GM21390 (cell line): ENCODE data around the gene TXNRD1.
"Not testable (repeated sequence)": the region's sequence is repeated elsewhere in the genome, so short reads cannot be mapped to it uniquely, and the experiment has no call there.

ENCODE experiments used
- ATAC-seq: cut with Tn5 transposase; IDR thresholded peaks from one replicate; pipeline ENCODE4 v1.9.1; 2021; ENCODE audit not compliant: unreplicated experiment

Gene TXNRD1

DNA sequence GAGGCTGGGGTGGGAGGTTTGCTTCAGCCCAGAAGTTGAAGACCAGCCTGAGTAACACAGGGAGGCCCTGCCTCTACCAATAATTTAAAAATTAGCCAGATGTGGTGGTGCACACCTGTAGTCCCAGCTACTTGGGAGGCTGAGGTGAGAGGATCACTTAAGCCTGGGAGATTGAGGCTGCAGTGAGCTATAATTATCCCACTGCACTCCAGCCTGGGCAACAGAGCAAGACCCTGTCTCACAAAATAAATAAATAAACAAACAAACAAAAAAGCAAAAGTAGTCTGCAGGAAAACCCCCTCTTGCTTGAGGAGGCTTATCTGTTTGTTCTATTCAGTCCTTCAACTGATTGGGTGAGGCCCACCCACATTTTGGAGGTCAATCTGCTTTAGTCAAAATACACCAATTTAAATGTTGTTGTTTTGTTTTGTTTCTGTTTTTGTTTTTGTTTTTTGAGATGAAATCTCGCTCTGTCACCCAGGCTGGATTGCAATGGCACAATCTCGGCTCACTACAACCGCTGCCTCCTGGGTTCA lies 24.9 kb upstream of the TXNRD1 start:
- ATAC-seq: no peak

GRCh38 chr12:104197264-104197663 lies 18.3 kb upstream of the TXNRD1 start:
- no peak for ATAC-seq

DNA sequence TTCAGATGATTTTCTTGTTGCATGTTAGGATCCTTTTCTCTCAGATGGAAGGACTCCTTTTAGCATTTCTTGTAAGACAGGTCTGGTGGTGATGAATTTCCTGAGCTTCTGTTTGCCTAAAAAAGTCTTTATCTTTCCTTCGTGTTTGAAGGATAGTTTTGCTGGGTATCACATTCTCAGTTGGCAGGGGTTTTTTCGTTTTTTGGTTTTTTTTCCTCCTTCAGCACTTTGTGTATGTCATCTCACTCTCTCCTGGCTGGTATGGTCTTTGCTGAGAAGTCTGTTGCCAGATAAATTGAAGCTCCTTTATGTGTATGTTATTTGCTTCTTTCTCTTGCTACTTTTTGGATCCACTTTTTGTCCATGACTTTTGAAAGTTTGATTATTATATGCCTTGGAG lies 15.6 kb upstream of the TXNRD1 start:
- ATAC-seq: no peak

- ATAC-seq: no peak
These were observed 14.2 kb upstream of the TXNRD1 start for GRCh38 chr12:104201238-104202001.

GRCh38 chr12:104204690-104205480 lies 10.7 kb upstream of the TXNRD1 start:
- no peak for ATAC-seq

GRCh38 chr12:104207416-104208205 lies 8.0 kb upstream of the TXNRD1 start:
- no peak for ATAC-seq

DNA sequence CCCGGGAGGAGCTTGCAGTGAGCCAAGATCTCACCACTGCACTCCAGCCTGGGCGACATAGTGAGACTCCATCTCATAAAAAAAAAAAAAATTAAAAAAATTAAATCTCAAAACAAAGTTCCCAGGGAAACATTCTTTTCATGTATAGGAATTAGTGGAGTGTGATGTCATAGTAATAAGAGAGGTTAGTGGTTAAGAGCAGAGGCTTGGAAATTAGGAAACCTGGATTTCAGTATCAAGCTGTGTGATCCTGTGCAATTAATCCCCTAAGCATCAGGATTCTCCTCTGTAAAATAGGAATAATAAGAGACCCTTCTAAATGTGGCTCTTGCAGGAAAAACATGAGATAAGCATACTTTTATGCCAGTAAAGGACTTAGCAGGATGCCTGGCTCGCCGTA lies 3.1 kb upstream of the TXNRD1 start:
- no peak for ATAC-seq

DNA sequence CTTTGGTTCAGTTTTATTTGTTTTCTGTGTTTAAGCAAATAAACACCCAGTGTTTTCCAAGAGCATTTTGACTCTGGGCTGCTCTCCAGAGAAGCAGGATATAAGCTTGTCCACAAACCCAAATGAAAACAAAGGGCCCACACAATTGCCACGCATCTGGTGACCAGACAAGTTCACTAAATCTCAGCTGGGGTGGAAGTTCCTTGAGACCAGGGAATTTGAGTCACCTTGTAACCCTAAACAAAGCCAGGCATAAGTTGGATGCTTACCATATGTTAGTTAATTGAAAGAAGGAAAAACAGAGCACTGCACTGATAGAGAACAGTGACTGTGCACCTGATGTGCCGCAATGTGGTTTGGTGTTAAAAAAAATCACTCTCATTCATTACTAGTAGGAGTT lies 1.6 kb upstream of the TXNRD1 start:
- ATAC-seq: no peak

- ATAC-seq: no peak
These were observed 944 bp downstream of the TXNRD1 start for GRCh38 chr12:104216521-104216924.

DNA sequence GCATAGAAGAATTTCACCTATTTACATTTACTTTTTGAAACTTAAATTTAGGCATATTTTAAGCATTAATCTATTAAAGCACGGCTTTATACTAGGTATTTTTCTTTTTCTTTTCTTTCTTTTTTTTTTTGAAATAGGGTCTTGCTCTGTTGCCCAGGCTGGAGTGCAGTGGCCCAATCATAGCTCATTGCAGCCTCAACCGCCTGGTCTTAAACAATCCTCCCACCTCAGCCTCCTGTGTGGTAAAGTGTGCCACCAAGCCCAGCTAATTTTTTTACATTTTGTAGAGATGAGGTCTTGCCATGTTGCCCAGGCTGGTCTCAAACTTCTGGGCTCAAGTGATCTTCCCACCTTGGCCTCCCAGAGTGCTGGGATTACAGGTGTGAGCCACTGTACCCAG lies 2.9 kb downstream of the TXNRD1 start:
- not testable (repeated sequence) for ATAC-seq

DNA sequence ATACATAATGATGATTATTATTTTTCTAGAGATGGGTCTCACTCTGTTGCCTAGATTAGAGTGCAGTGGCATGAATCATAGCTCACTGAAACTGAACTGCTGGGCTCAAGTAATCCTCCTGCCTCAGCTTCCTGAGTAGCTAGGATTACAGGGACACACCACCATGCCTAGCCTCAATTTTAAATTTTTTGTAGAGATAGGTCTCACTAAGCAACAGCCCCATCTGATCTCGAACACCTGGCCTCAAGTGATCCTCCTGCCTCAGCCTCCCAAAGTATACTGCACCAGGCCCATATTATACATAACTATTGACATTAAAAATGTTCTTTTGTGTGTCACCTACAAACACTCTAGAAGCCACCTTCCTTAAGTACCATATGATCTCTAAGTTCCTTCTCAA lies 3.4 kb downstream of the TXNRD1 start:
- ATAC-seq: no peak

DNA sequence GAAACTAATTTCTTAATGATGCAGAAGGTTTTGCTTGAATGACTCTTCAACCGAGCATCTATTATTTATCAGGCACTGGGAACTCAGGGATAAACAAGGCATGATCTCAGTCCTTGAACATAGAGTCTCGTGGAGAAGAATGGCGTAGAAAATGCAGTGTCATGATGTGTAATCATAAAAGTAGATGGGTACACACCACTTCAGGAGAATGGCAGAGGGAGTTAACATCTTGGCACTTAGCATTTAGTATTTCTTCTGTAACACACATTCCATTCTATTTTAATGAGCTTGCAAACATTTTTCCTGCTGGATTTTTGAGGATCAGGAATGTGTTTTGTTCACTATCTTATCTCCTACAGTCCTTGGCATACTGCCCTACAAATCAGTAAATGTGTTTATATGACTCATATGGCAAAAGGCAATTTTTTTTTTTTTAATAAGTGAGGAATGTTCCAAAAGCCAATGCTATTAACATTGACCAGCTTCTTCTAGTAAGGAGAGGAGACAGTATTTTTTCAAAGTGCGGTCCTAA lies 3.8 kb downstream of the TXNRD1 start:
- ATAC-seq: no peak

DNA sequence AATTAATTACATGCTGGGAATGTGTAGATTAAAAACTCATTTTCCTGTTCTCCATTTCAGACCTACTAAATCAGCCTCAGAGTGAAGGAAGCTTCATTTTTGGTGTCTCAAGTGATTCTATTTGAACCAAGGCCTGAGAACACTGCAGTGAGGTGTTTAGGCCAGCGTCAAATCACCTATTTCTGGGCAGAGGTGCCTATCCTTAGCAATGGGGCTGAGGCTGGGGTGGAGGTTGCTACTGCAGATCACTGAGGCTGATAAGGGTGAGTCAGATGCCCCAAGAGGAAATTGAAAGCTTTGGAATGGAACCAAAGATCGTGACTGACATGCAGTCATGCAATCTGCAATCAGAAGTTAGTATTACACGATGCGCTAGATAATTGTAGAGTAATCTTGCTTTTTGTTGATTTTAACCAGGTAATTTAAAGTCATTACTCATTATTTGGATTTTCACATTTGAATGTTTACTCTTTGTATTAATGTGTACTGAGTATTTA lies 4.4 kb downstream of the TXNRD1 start:
- no peak for ATAC-seq

GRCh38 chr12:104220931-104221330 lies 5.4 kb downstream of the TXNRD1 start:
- no peak for ATAC-seq

GRCh38 chr12:104222976-104223375 lies 7.4 kb downstream of the TXNRD1 start:
- ATAC-seq: no peak

DNA sequence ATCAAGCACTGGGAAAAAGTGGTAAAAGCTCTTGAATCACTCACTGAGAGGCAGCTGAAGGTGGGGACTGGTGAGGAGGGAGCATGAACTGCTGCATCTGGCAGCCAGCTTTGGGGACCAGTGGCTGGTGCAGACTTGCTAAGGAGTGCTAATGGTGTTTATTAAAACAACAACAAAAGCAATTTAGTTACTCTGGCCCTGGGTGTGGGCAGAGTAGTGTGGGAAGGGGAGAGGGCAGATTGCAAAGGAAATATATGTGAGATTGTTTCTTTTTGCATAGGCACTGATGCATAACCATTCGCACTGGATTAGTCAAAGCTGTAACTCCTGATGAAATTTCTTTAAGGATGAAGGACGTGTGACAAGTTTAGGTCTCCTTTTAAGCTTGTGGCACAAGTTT lies 8.1 kb downstream of the TXNRD1 start:
- ATAC-seq: no peak

DNA sequence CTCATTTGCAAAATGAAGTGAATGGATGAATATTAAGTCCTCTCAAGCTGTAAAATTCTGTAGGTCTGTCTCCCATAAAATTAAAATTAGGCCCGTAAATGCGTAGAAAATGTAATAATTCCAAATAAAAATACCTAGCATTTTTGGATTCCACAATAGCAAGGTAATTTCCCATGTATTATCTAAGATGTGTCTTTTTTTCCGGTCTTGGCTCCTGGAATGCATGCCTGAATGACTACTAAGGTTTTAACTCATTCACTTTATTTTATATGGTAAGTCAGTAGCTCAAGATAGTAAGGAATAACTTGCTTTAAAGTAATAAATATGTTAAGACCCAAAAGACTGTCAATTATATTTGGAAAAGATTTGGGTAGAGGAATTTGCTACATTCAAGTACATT lies 11.1 kb downstream of the TXNRD1 start:
- no peak for ATAC-seq

DNA sequence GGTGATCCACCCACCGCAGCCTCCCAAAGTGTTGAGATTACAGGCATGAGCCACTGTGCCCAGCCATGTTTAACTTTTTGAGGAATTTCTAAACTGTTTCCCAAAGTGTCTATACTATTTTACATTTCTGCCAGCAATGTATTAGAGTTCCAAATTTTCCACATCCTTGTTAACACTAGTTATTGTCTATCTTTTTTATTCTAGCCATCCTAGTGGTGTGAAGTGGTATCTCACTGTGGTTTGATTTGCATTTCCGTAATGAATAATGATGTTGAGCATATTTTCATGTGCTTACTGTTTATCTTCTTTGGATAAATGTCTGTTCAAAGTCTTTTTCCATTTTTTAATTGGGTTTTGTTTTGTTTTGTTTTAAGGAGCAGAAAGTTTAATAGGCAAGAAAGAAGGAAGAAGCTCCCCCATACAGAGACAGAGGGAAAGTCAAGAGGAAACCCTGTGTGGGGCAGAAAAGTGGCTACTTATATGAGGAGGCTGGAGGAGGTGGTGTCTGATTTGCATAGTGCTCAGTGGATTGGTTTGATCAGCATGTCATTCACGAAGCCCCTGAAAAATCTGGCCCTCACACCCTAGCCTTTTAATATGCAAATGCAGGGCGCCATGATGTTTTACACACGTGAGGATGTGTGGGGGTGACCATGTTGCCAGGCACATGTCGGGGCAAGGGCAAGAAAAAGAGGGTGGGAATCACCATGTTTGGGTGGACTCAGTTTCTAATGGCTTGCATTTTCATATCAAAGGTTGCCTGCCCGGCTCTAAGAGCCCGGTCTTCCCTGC lies 14.9 kb downstream of the TXNRD1 start:
- no peak for ATAC-seq

GRCh38 chr12:104232609-104233280 lies 17.2 kb downstream of the TXNRD1 start:
- ATAC-seq: no peak
